Stomach (tissue), 9 donors: ENCODE data around the gene LRMDA. TPM values are rescaled to one million over a fixed set of nuclear protein-coding genes. Genes with fewer than 3 reads are reported as not detected.

Experiments used
- DNase-seq, 2 donors: peaks; one replicate each; pipeline versions ENCODE4 v3.0.0 to v3.0.0-alpha.2; 2013 to 2019
- H3K27ac ChIP-seq, 5 donors: fragments of 200-600 bp in 4 of 5; sonication (generic) in 4 of 5; one replicate each; pipeline ENCODE4 v1.5.1; 2013 to 2019; ENCODE audit warnings: mild to moderate bottlenecking in 1 of 5, moderate library complexity in 1 of 5
- H3K27me3 ChIP-seq, 3 donors: fragments of 200-600 bp; sonication (generic); one replicate each; pipeline ENCODE4 v1.5.1; 2017 to 2019; ENCODE audit warnings: mixed run types in 1 of 3
- H3K36me3 ChIP-seq, 4 donors: fragments of 200-600 bp; sonication (generic); 1 replicate in 3 of 4; 2 replicates in 1 of 4; pipeline ENCODE4 v1.5.1; 2016 to 2019
- H3K4me1 ChIP-seq, 4 donors: fragments of 200-600 bp; sonication (generic); one replicate each; pipeline ENCODE4 v1.5.1; 2016 to 2019
- H3K4me3 ChIP-seq, 4 donors: fragments of 200-600 bp; sonication (generic) in 3 of 4; one replicate each; pipeline ENCODE4 v1.5.1; 2016 to 2019; ENCODE audit warnings: mild to moderate bottlenecking in 1 of 4
- H3K9me3 ChIP-seq, 4 donors: fragments of 200-600 bp; sonication (generic); one replicate each; pipeline ENCODE4 v1.5.1; 2016 to 2019
- EP300 ChIP-seq: sonication (generic); formaldehyde crosslinking; IDR thresholded peaks from one replicate; pipeline ENCODE4 v1.6.1; 2017; ENCODE audit warnings: antibody characterized with exemption
- POLR2A ChIP-seq, 4 donors: fragments of 450-650 bp; IDR thresholded peaks; one replicate each; pipeline ENCODE4 v1.6.1; 2016; ENCODE audit warnings: antibody characterized with exemption in 4 of 4, control low read depth in 2 of 4, mild to moderate bottlenecking in 1 of 4, moderate library complexity in 1 of 4
- POLR2AphosphoS5 ChIP-seq, 3 donors: sonication (generic); formaldehyde crosslinking; IDR thresholded peaks; one replicate each; pipeline ENCODE4 v1.6.1; 2016; ENCODE audit warnings: antibody characterized with exemption in 3 of 3
- WGBS, 5 donors: extraction: QIAGEN DNeasy Blood & Tissue Kit in 3 of 5; methylation state at CpG; one replicate each; pipeline versions ENCODE4 v1.1.5 to v1.1.7; 2013 to 2018; 5-methylcytosine and 5-hydroxymethylcytosine counted together
- intact Hi-C: fragments of 100-400 bp; cut with DNase I; formaldehyde crosslinking; loops from one replicate; pipeline ENCODE4 v1.15.1; 2023; ENCODE audit warnings: low total_unique reads
- polyA plus RNA-seq, 3 donors: library from polyadenylated mRNA; stranded (reverse); fragments of 200-250 nt; gene quantifications; one replicate each; pipeline ENCODE4 v1.2.3, GENCODE V29; 2013
- total RNA-seq, 5 donors: library from RNA; depleted of rRNA; stranded (reverse); fragments of >200 nt; gene quantifications; one replicate each; pipeline versions ENCODE4 v1.1.0 to v1.2.3, GENCODE V29; 2014 to 2016
- TF ChIP-seq, protein P1 (sequence below), 7 experiments: fragments of 450-650 bp in 4 of 7; fragments of 200-600 bp in 3 of 7; sonication (generic) in 3 of 7; IDR thresholded peaks; one replicate each; pipeline ENCODE4 v1.5.1; 2016 to 2019; ENCODE audit warnings: antibody characterized with exemption in 7 of 7, control low read depth in 2 of 7, mild to moderate bottlenecking in 1 of 7
- donor health status: healthy with polysubstance abuse.
- donor health status: Bipolar disorder and iron deficiency.
- donor health status: healthy.

The LRMDA gene
- total and polyA plus RNA-seq, 8 donors = 1.3 to 30.2 (median 13.6) TPM; not detected in 1

- intact Hi-C loops = no loop called here
- no peaks in the 10 kb centered on the region for H3K27me3 ChIP-seq
- no peak overlapping the region for H3K4me3 ChIP-seq
- H3K27ac ChIP-seq = no peak overlapping the region
- H3K9me3 ChIP-seq = peaks cover 0 to 16% (median 8%) of the 10 kb centered on the region in 4 donors
- 88 to 96% (median 93%) methylated on average over 4 of the region's 4 CpGs for WGBS, 5 donors
- peaks cover 0 to 6% (median 0%) of the 10 kb centered on the region in 4 donors for H3K36me3 ChIP-seq
- peaks cover 0 to 20% (median 8%) of the 10 kb centered on the region in 4 donors for H3K4me1 ChIP-seq
- no peak for DNase-seq
- no peak for TF ChIP-seq EP300
- TF ChIP-seq, protein P1, sequence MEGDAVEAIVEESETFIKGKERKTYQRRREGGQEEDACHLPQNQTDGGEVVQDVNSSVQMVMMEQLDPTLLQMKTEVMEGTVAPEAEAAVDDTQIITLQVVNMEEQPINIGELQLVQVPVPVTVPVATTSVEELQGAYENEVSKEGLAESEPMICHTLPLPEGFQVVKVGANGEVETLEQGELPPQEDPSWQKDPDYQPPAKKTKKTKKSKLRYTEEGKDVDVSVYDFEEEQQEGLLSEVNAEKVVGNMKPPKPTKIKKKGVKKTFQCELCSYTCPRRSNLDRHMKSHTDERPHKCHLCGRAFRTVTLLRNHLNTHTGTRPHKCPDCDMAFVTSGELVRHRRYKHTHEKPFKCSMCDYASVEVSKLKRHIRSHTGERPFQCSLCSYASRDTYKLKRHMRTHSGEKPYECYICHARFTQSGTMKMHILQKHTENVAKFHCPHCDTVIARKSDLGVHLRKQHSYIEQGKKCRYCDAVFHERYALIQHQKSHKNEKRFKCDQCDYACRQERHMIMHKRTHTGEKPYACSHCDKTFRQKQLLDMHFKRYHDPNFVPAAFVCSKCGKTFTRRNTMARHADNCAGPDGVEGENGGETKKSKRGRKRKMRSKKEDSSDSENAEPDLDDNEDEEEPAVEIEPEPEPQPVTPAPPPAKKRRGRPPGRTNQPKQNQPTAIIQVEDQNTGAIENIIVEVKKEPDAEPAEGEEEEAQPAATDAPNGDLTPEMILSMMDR (IDR thresholded peaks at IDR 0.05) = no peak
- TF ChIP-seq POLR2A (IDR thresholded peaks at IDR 0.05) = no peak
- no peak for TF ChIP-seq POLR2AphosphoS5 (IDR thresholded peaks at IDR 0.05)
Observed at GRCh38 chr10:75439811-75440210, 8.4 kb downstream of the LRMDA start.

- no peak overlapping the region for H3K27ac ChIP-seq
- DNase-seq = no peak
- 88 to 92% (median 90%) methylated on average over 4 of the region's 4 CpGs for WGBS, 5 donors
- peaks cover 0 to 19% (median 8%) of the 10 kb centered on the region in 4 donors for H3K9me3 ChIP-seq
- no peak overlapping the region for H3K4me3 ChIP-seq
- H3K4me1 ChIP-seq = peaks cover 0 to 20% (median 8%) of the 10 kb centered on the region in 4 donors
- TF ChIP-seq POLR2AphosphoS5 (IDR thresholded peaks at IDR 0.05) (no peak), POLR2A (IDR thresholded peaks at IDR 0.05) (no peak), EP300 (no peak)
- TF ChIP-seq, protein P1 (IDR thresholded peaks at IDR 0.05) = no peak
- no peaks in the 10 kb centered on the region for H3K27me3 ChIP-seq
- peaks cover 0 to 6% (median 0%) of the 10 kb centered on the region in 4 donors for H3K36me3 ChIP-seq
- intact Hi-C loops = no loop called here
Observed at GRCh38 chr10:75440271-75440793, 8.9 kb downstream of the LRMDA start.

- peaks cover 0 to 20% (median 8%) of the 10 kb centered on the region in 4 donors for H3K4me1 ChIP-seq
- 35 to 78% (median 59%) methylated on average over 4 of the region's 4 CpGs for WGBS, 5 donors
- no peak overlapping the region for H3K27ac ChIP-seq
- DNase-seq = no peak
- peaks cover 0 to 6% (median 2%) of the 10 kb centered on the region in 4 donors for H3K36me3 ChIP-seq
- no peak overlapping the region for H3K4me3 ChIP-seq
- intact Hi-C loops = no loop called here
- TF ChIP-seq, protein P1 (IDR thresholded peaks at IDR 0.05) = no peak
- TF ChIP-seq EP300 = no peak
- no peak for TF ChIP-seq POLR2A (IDR thresholded peaks at IDR 0.05)
- no peak for TF ChIP-seq POLR2AphosphoS5 (IDR thresholded peaks at IDR 0.05)
- H3K27me3 ChIP-seq = no peaks in the 10 kb centered on the region
- H3K9me3 ChIP-seq = peaks cover 0 to 19% (median 9%) of the 10 kb centered on the region in 4 donors
Observed at GRCh38 chr10:75441196-75441595, 9.8 kb downstream of the LRMDA start.

GRCh38 chr10:75441682-75442081, 10.3 kb downstream of the LRMDA start:
- peaks cover 0 to 6% (median 3%) of the 10 kb centered on the region in 4 donors for H3K36me3 ChIP-seq
- peaks cover 0 to 20% (median 9%) of the 10 kb centered on the region in 4 donors for H3K9me3 ChIP-seq
- intact Hi-C loops = no loop called here
- no peaks in the 10 kb centered on the region for H3K27me3 ChIP-seq
- no peak for DNase-seq
- H3K4me3 ChIP-seq = no peak overlapping the region
- no peak for TF ChIP-seq POLR2A (IDR thresholded peaks at IDR 0.05)
- TF ChIP-seq, protein P1 (IDR thresholded peaks at IDR 0.05) = no peak
- TF ChIP-seq EP300 = no peak
- TF ChIP-seq POLR2AphosphoS5 (IDR thresholded peaks at IDR 0.05) = no peak
- H3K4me1 ChIP-seq = peaks cover 0 to 20% (median 8%) of the 10 kb centered on the region in 4 donors
- H3K27ac ChIP-seq = no peak overlapping the region
